HCT116 (cell line): ENCODE measurements around the gene PEX11A. TPM values are rescaled to one million over a fixed set of nuclear protein-coding genes. Genes with fewer than 3 reads are reported as not detected.

Experiments
- ATAC-seq: fragments of 200-7000 bp; cut with Tn5 transposase; 2 replicates; pipeline ENCODE4 v1.9.1; 2020; ENCODE audit warnings: mild to moderate bottlenecking, moderate library complexity
- BruUV-seq: library from RNA; stranded (reverse); fragments of 400-500 nt; replicated peaks from 2 replicates; lab custom pipeline; 2021; lab: Mats Ljungman, UMichigan
- CTCF ChIA-PET: fragments of 300-600 bp; sonication (Branson Sonifier 250); formaldehyde crosslinking; loops from one replicate; lab custom pipeline; 2021; ENCODE audit warnings: antibody characterized with exemption; lab: Charles Lee
- POLR2A ChIA-PET: fragments of 300-600, 350-600 bp; sonication (Branson Sonifier 250); formaldehyde crosslinking; loops from one replicate; lab custom pipeline; 2021; ENCODE audit warnings: antibody characterized with exemption; lab: Charles Lee
- RAD21 ChIA-PET, 2 experiments: fragments of 300-600 bp; sonication (Branson Sonifier 250); formaldehyde crosslinking; loops; one replicate each; lab custom pipeline; 2023; ENCODE audit warnings: low total read pairs in 2 of 2; ENCODE audit not compliant: uncharacterized antibody in 2 of 2, unreplicated experiment in 2 of 2, low non-redundant PET in 1 of 2; lab: Charles Lee
- DNase-seq: peaks from one replicate; pipeline ENCODE4 v3.0.0-alpha.2; 2010; ENCODE audit warnings: low read depth, low spot score
- H2AFZ ChIP-seq: fragments of 200-600 bp; shearing (Covaris generic), sonication (generic); 2 replicates; pipeline ENCODE4 v1.6.1; 2017; ENCODE audit warnings: low read depth, mixed run types, mixed read lengths, antibody characterized with exemption, low read length; ENCODE audit not compliant: poor library complexity, severe bottlenecking
- H3K27ac ChIP-seq: 2 replicates; pipeline ENCODE4 v1.5.1; 2012; ENCODE audit warnings: low read depth, low read length
- H3K27me3 ChIP-seq: fragments of 200-600 bp; sonication (generic); 2 replicates; pipeline ENCODE4 v1.6.1; 2016; ENCODE audit warnings: mixed run types, low read length, mixed read lengths; ENCODE audit not compliant: insufficient read depth
- H3K36me3 ChIP-seq, 2 experiments: fragments of 200-500 bp in 1 of 2; fragments of 200-600 bp in 1 of 2; sonication (Bioruptor generic) in 1 of 2; sonication (generic) in 1 of 2; 2 replicates each; pipeline versions ENCODE4 v1.5.1 to v1.6.1; 2014 to 2016; ENCODE audit warnings: low read length in 2 of 2, inconsistent platforms in 1 of 2, mixed read lengths in 1 of 2, mixed run types in 1 of 2; ENCODE audit not compliant: insufficient read depth in 2 of 2, control insufficient read depth in 1 of 2
- H3K4me1 ChIP-seq, 2 experiments: fragments of 200-600 bp in 1 of 2; sonication (generic) in 1 of 2; 2 replicates each; pipeline versions ENCODE4 v1.5.1 to v1.6.1; 2012 to 2017; ENCODE audit warnings: low read length in 2 of 2, inconsistent platforms in 1 of 2, mild to moderate bottlenecking in 1 of 2, mixed read lengths in 1 of 2, mixed run types in 1 of 2, moderate library complexity in 1 of 2; ENCODE audit not compliant: insufficient read depth in 2 of 2, control insufficient read depth in 1 of 2
- H3K4me2 ChIP-seq: fragments of 200-600 bp; sonication (generic); 2 replicates; pipeline ENCODE4 v1.6.1; 2017; ENCODE audit warnings: mixed run types, low read length, mixed read lengths
- H3K4me3 ChIP-seq, 2 experiments: fragments of 200-600 bp in 1 of 2; sonication (generic) in 1 of 2; replicated peaks in 1 of 2; 2 replicates each; pipeline ENCODE4 v1.5.1; 2011 to 2016; ENCODE audit warnings: low read length in 2 of 2, control low read depth in 1 of 2, low read depth in 1 of 2, mild to moderate bottlenecking in 1 of 2, mixed read lengths in 1 of 2, mixed run types in 1 of 2
- H3K79me2 ChIP-seq: fragments of 200-600 bp; sonication (generic); 2 replicates; pipeline ENCODE4 v1.6.1; 2017; ENCODE audit warnings: mild to moderate bottlenecking, mixed run types, low read length, moderate library complexity, mixed read lengths; ENCODE audit not compliant: insufficient read depth
- H3K9ac ChIP-seq: fragments of 200-600 bp; sonication (generic); 2 replicates; pipeline ENCODE4 v1.6.1; 2016; ENCODE audit warnings: low read length, mixed read lengths
- H3K9me2 ChIP-seq: fragments of 200-600 bp; sonication (generic), shearing (Covaris generic); 2 replicates; pipeline ENCODE4 v1.6.1; 2017; ENCODE audit warnings: mixed run types, mild to moderate bottlenecking, moderate library complexity; ENCODE audit not compliant: insufficient read depth
- H3K9me3 ChIP-seq, 2 experiments: fragments of 200-500 bp in 1 of 2; fragments of 200-600 bp in 1 of 2; sonication (Bioruptor generic) in 1 of 2; sonication (generic) in 1 of 2; 2 replicates each; pipeline ENCODE4 v1.6.1; 2014 to 2017; ENCODE audit warnings: low read length in 2 of 2, mixed read lengths in 2 of 2, inconsistent platforms in 1 of 2, low read depth in 1 of 2, mild to moderate bottlenecking in 1 of 2, mixed run types in 1 of 2, moderate library complexity in 1 of 2; ENCODE audit not compliant: control insufficient read depth in 1 of 2, insufficient read depth in 1 of 2
- H4K20me1 ChIP-seq: fragments of 200-600 bp; sonication (generic), shearing (Covaris generic); 2 replicates; pipeline ENCODE4 v1.6.1; 2017; ENCODE audit warnings: mixed run types, mild to moderate bottlenecking, moderate library complexity; ENCODE audit not compliant: insufficient read depth
- CBX3 ChIP-seq: IDR thresholded peaks from 2 replicates; pipeline ENCODE4 v1.6.1; 2012; ENCODE audit warnings: low read depth
- EGR1 ChIP-seq: IDR thresholded peaks from 2 replicates; pipeline ENCODE4 v1.6.1; 2012; ENCODE audit warnings: low read depth
- ELF1 ChIP-seq: IDR thresholded peaks from 2 replicates; pipeline ENCODE4 v1.6.1; 2012; ENCODE audit warnings: low read depth, borderline replicate concordance
- EZH2 ChIP-seq: fragments of 200-600 bp; sonication (generic); IDR thresholded peaks from 2 replicates; pipeline ENCODE4 v1.6.1; 2017; ENCODE audit warnings: antibody characterized with exemption, mixed run types
- FOSL1 ChIP-seq: IDR thresholded peaks from 2 replicates; pipeline ENCODE4 v1.6.1; 2012; ENCODE audit warnings: low read depth
- JUND ChIP-seq: IDR thresholded peaks from 2 replicates; pipeline ENCODE4 v1.6.1; 2012
- POLR2A ChIP-seq: IDR thresholded peaks from 2 replicates; pipeline ENCODE4 v1.7.0; 2011; ENCODE audit warnings: borderline replicate concordance; ENCODE audit not compliant: insufficient read depth, insufficient read length; ENCODE audit errors: extremely low read depth
- POLR2AphosphoS5 ChIP-seq: IDR thresholded peaks from 2 replicates; pipeline ENCODE4 v1.6.1; 2011; ENCODE audit warnings: mild to moderate bottlenecking, low read depth, low read length, moderate library complexity
- RAD21 ChIP-seq: IDR thresholded peaks from 2 replicates; pipeline ENCODE4 v1.6.1; 2012; ENCODE audit warnings: low read depth, mild to moderate bottlenecking
- SIN3A ChIP-seq: IDR thresholded peaks from 2 replicates; pipeline ENCODE4 v1.6.1; 2012; ENCODE audit warnings: low read depth
- SP1 ChIP-seq: IDR thresholded peaks from 2 replicates; pipeline ENCODE4 v1.6.1; 2012; ENCODE audit warnings: low read depth
- SRF ChIP-seq: IDR thresholded peaks from 2 replicates; pipeline ENCODE4 v1.6.1; 2012; ENCODE audit warnings: low read depth
- TCF7L2 ChIP-seq: IDR thresholded peaks from 2 replicates; pipeline ENCODE4 v1.7.0; 2011; ENCODE audit warnings: borderline replicate concordance, inconsistent platforms; ENCODE audit not compliant: insufficient read depth, insufficient read length; ENCODE audit errors: extremely low read depth
- YY1 ChIP-seq: IDR thresholded peaks from 2 replicates; pipeline ENCODE4 v1.6.1; 2011; ENCODE audit warnings: low read length, low read depth, moderate library complexity, mild to moderate bottlenecking; ENCODE audit not compliant: insufficient replicate concordance; ENCODE audit errors: extremely low read depth
- ZFX ChIP-seq: fragments of 450-650 bp; IDR thresholded peaks from 2 replicates; pipeline ENCODE4 v1.6.1; 2017
- ZNF274 ChIP-seq: fragments of 200-500 bp; sonication (Bioruptor generic); IDR thresholded peaks from 2 replicates; pipeline ENCODE4 v1.6.1; 2014; ENCODE audit warnings: mild to moderate bottlenecking, low read depth, low read length, inconsistent platforms
- intact Hi-C: fragments of 100-400 bp; cut with micrococcal nuclease; formaldehyde crosslinking; loops from 2 replicates; pipeline ENCODE4 v1.10.0; 2022
- total RNA-seq: library from RNA; stranded (reverse); gene quantifications from one replicate; pipeline ENCODE4 v1.2.1, GENCODE V29; 2021; ENCODE audit not compliant: unreplicated experiment
- TF ChIP-seq, protein P1 (sequence below): IDR thresholded peaks from 2 replicates; pipeline ENCODE4 v1.6.1; 2012
- TF ChIP-seq, protein P2 (sequence below): IDR thresholded peaks from 2 replicates; pipeline ENCODE4 v1.6.1; 2011; ENCODE audit warnings: mild to moderate bottlenecking, low read length, moderate library complexity; ENCODE audit not compliant: insufficient replicate concordance; ENCODE audit errors: extremely low read depth
- TF ChIP-seq, protein P3 (sequence below), 3 experiments: fragments of 200-600 bp in 1 of 3; sonication (generic) in 1 of 3; IDR thresholded peaks in 2 of 3; conservative IDR thresholded peaks in 1 of 3; 2 replicates each; pipeline ENCODE4 v1.5.1; 2012 to 2017; ENCODE audit warnings: low read depth in 2 of 3, low read length in 2 of 3, antibody characterized with exemption in 1 of 3, borderline replicate concordance in 1 of 3, control low read depth in 1 of 3, mild to moderate bottlenecking in 1 of 3, mixed read lengths in 1 of 3, mixed run types in 1 of 3, moderate library complexity in 1 of 3; ENCODE audit not compliant: insufficient read depth in 1 of 3
- TF ChIP-seq, protein P4 (sequence below): IDR thresholded peaks from 2 replicates; pipeline ENCODE4 v1.6.1; 2012

The PEX11A gene
- total RNA-seq, 1 experiment from 2014 or later, result 7.1 TPM

DNA sequence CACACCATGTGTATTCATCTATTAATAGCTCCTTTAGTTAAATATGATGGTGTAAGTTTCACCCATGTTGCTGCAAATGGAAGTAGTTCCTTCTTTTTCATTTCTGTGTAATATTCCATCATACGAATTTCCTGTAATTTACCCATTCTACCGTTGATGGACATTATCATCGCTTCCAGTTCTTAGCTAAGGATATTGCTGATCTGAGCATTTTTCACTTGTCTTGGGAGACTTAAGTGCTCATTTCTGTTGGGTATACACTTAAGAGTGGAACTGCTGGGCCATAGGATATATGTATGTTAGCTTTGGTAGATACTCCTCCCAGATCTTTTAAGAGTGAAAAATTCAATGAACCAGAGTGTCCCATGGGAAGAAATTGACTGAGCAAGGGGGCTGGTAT lies 22.4 kb downstream of the PEX11A start:
- TF ChIP-seq ZFX (no peak), TCF7L2 (no peak), CBX3 (no peak), SP1 (no peak), EGR1 (no peak), JUND (no peak), POLR2A (no peak), ELF1 (no peak), FOSL1 (no peak), POLR2AphosphoS5 (no peak), SIN3A (no peak), YY1 (no peak), RAD21 (no peak), ZNF274 (no peak), EZH2 (no peak), SRF (no peak)
- TF ChIP-seq, protein P1, sequence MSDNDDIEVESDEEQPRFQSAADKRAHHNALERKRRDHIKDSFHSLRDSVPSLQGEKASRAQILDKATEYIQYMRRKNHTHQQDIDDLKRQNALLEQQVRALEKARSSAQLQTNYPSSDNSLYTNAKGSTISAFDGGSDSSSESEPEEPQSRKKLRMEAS, result no peak
- TF ChIP-seq, protein P2, sequence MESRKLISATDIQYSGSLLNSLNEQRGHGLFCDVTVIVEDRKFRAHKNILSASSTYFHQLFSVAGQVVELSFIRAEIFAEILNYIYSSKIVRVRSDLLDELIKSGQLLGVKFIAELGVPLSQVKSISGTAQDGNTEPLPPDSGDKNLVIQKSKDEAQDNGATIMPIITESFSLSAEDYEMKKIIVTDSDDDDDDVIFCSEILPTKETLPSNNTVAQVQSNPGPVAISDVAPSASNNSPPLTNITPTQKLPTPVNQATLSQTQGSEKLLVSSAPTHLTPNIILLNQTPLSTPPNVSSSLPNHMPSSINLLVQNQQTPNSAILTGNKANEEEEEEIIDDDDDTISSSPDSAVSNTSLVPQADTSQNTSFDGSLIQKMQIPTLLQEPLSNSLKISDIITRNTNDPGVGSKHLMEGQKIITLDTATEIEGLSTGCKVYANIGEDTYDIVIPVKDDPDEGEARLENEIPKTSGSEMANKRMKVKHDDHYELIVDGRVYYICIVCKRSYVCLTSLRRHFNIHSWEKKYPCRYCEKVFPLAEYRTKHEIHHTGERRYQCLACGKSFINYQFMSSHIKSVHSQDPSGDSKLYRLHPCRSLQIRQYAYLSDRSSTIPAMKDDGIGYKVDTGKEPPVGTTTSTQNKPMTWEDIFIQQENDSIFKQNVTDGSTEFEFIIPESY, result no peak
- TF ChIP-seq, protein P3, sequence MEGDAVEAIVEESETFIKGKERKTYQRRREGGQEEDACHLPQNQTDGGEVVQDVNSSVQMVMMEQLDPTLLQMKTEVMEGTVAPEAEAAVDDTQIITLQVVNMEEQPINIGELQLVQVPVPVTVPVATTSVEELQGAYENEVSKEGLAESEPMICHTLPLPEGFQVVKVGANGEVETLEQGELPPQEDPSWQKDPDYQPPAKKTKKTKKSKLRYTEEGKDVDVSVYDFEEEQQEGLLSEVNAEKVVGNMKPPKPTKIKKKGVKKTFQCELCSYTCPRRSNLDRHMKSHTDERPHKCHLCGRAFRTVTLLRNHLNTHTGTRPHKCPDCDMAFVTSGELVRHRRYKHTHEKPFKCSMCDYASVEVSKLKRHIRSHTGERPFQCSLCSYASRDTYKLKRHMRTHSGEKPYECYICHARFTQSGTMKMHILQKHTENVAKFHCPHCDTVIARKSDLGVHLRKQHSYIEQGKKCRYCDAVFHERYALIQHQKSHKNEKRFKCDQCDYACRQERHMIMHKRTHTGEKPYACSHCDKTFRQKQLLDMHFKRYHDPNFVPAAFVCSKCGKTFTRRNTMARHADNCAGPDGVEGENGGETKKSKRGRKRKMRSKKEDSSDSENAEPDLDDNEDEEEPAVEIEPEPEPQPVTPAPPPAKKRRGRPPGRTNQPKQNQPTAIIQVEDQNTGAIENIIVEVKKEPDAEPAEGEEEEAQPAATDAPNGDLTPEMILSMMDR (IDR thresholded peaks at IDR 0.05 in 2 of 3, conservative IDR thresholded peaks at IDR 0.05 in 1 of 3; ENCODE audit: borderline replicate concordance in 1 of 3, insufficient read depth in 1 of 3, low read depth in 2 of 3, low read length in 2 of 3), result no peak
- TF ChIP-seq, protein P4, sequence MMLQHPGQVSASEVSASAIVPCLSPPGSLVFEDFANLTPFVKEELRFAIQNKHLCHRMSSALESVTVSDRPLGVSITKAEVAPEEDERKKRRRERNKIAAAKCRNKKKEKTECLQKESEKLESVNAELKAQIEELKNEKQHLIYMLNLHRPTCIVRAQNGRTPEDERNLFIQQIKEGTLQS, result no peak
- DNase-seq, result no peak
- H3K4me3 ChIP-seq, result no peak overlapping the region
- H3K9me3 ChIP-seq, result no peaks in the 10 kb centered on the region
- no peaks in the 10 kb centered on the region for H3K27me3 ChIP-seq
- no peaks in the 10 kb centered on the region for H3K36me3 ChIP-seq
- RAD21 ChIA-PET, result no interaction called here
- H3K9me2 ChIP-seq, result no peaks in the 10 kb centered on the region
- BruUV-seq, result no TSS peak
- no peak overlapping the region for H3K27ac ChIP-seq
- ATAC-seq, result no peak
- no peaks in the 10 kb centered on the region for H3K79me2 ChIP-seq
- CTCF ChIA-PET, result no interaction called here
- H4K20me1 ChIP-seq, result no peaks in the 10 kb centered on the region
- no peak overlapping the region for H3K9ac ChIP-seq
- POLR2A ChIA-PET, result no interaction called here
- H3K4me2 ChIP-seq, result no peak overlapping the region
- intact Hi-C loops, result no loop called here
- no peak overlapping the region for H2AFZ ChIP-seq
- H3K4me1 ChIP-seq, result peaks cover 0 to 2% of the 10 kb centered on the region in 2 experiments; a peak in 1 of 4 replicates
